Activated naive CD4-positive, alpha-beta T cell treated with anti-CD3 and anti-CD28 coated beads, Interleukin-2, amount 50 U/mL, for 24 hours (primary cell): ENCODE measurements around the gene ZNF665.
"Not testable (repeated sequence)": the region's sequence is repeated elsewhere in the genome, so short reads cannot be mapped to it uniquely, and the experiment has no call there.

Experiments
- H3K27ac Mint-ChIP-seq: one replicate; pipeline ENCODE4 v1.8.0; 2021; ENCODE audit warnings: mild to moderate bottlenecking, mixed read lengths
- H3K27me3 Mint-ChIP-seq: one replicate; pipeline ENCODE4 v1.8.0; 2021; ENCODE audit warnings: mixed read lengths
- H3K36me3 Mint-ChIP-seq: one replicate; pipeline ENCODE4 v1.8.0; 2021; ENCODE audit warnings: mixed read lengths
- H3K4me1 Mint-ChIP-seq: one replicate; pipeline ENCODE4 v1.8.0; 2021; ENCODE audit warnings: mixed read lengths
- H3K4me3 Mint-ChIP-seq: one replicate; pipeline ENCODE4 v1.8.0; 2021; ENCODE audit warnings: mild to moderate bottlenecking, mixed read lengths
- H3K9me3 Mint-ChIP-seq: one replicate; pipeline ENCODE4 v1.8.0; 2021; ENCODE audit warnings: mixed read lengths

ZNF665 gene

GRCh38 chr19:53126733-53127526 is 66.2 kb downstream of the ZNF665 start:
- Mint-ChIP-seq H3K36me3 (peaks cover 30% of the 10 kb centered on the region), H3K9me3 (peaks cover 32% of the 10 kb centered on the region)
- H3K4me1 Mint-ChIP-seq, H3K27me3 Mint-ChIP-seq, H3K4me3 Mint-ChIP-seq, H3K27ac Mint-ChIP-seq: not testable (repeated sequence)

- Mint-ChIP-seq H3K36me3 (peaks cover 24% of the 10 kb centered on the region), H3K9me3 (peaks cover 34% of the 10 kb centered on the region), H3K4me3 (no peak overlapping the region), H3K4me1 (no peaks in the 10 kb centered on the region), H3K27ac (no peak overlapping the region), H3K27me3 (peaks cover 6% of the 10 kb centered on the region)
Measured at GRCh38 chr19:53123400-53123799, 69.8 kb downstream of the ZNF665 start.
